LHCN-M2 (cell line): ENCODE data around the gene ABCC12. TPM values are rescaled to one million over a fixed set of nuclear protein-coding genes. Genes with fewer than 3 reads are reported as not detected.
A peak's percentile ranks its signal among the peaks of the same experiment; 100 is the strongest.
"Not testable (repeated sequence)": the region's sequence is repeated elsewhere in the genome, so short reads cannot be mapped to it uniquely, and the experiment has no call there.

ENCODE experiments used
- DNase-seq: peaks from one replicate; pipeline ENCODE4 v3.0.0-alpha.2; 2012; ENCODE audit warnings: low read depth
- total RNA-seq: library from RNA; depleted of rRNA; stranded (reverse); fragments of >200 nt; gene quantifications from 2 replicates; pipeline ENCODE4 v1.2.3, GENCODE V29; 2014

The ABCC12 gene
- total RNA-seq, 1 experiment from 2014 or later = not detected

DNA sequence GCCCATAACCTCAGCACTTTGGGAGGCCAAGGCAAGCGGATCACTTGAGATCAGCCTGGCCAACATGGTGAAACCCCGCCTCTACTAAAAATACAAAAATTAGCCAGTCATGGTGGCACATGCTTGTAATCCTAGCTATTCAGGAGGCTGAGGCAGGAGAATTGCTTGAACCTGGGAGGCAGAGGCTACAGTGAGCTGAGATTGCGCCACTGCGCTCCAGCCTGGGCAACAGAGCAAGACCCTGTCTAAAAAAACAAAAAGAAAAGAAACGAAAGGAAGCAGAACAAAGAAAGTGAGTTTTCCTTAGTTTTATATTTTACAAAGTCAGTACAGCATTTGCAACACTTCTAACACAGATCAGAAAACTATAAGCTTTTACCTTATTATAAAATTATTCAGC is 10.8 kb upstream of the ABCC12 start:
- DNase-seq = not testable (repeated sequence)

DNA sequence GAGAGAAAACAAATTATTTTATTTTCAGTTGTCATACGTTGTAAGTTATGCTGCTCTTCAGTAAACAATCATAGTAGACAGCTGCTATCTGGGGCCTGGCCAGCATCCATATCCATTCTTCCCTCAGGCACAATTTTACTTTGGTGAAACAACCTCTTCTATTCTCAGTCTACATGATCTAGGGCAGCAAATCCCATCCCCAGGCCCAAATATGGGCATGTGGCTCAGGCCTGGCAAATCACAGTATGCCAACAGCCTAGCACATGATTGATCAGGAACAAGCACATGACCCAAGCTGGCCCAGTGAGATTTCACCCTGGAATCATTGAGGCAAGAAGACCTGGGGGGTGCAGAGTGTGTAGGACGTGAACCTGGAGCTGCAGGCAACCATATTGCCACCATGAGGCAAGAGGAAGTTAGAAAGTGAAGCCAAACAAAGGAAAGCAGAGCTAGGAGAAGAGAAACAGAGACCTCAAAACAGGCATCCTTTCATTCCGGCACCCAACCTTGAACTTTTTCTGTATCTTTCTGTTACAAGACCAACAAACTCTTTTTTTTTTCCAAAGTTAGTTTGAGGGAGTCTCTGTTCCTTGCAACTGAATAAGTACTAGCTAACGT is 10.3 kb upstream of the ABCC12 start:
- peak; percentile 37 for DNase-seq

GRCh38 chr16:48164907-48165715 is 9.3 kb upstream of the ABCC12 start:
- DNase-seq = peak; percentile 71

DNA sequence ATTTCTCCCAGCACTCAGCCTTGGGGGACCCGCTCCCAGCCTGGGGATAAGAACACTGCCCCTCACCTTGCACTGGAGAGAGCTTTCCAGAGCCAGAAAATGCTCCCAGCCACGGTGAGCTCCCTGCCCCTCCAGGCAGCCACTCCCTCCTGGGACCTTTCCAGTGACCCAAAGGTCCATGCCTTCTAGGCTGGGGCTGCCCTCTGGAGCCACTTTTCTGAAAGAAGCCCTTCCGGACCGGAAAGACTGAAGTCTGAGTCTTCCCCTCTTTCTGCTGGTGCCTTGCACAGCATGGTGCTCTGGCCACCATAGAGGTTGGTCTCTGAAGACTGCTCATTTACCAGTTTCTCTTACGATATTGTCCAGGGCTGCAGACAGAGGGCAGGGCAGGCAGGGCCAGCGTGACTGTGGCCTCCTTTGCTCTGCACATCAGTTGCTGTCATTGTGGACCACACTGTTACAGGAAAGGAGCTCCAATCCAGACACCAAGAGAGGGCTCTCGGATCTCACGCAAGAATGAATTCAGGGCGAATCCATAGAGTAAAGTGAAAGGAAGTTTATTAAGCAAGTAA is 7.1 kb upstream of the ABCC12 start:
- DNase-seq = no peak

GRCh38 chr16:48161906-48162305 is 6.1 kb upstream of the ABCC12 start:
- DNase-seq = peak; percentile 43

DNA sequence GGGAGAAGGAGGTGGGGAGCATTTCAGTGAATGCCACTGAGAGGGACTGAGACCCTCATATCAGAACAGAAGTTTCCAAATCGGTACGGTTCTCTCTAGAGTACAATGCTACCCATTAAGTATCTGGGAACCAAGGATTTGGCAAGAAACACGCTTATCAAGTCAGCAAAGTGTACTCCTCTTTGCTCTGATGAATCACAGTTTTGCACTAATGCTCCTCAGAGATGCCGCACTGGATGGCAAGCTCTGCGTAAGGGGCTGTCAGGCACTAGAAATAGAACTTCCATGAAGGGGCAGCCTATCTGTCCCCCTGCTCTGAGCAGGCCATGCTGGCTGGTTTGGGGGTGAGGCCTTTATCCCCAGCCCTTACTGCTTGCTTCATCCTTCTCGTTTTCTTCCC is 4.8 kb upstream of the ABCC12 start:
- DNase-seq = no peak

- peak; percentile 84 for DNase-seq
Measured at GRCh38 chr16:48158296-48158695, 2.5 kb upstream of the ABCC12 start.

DNA sequence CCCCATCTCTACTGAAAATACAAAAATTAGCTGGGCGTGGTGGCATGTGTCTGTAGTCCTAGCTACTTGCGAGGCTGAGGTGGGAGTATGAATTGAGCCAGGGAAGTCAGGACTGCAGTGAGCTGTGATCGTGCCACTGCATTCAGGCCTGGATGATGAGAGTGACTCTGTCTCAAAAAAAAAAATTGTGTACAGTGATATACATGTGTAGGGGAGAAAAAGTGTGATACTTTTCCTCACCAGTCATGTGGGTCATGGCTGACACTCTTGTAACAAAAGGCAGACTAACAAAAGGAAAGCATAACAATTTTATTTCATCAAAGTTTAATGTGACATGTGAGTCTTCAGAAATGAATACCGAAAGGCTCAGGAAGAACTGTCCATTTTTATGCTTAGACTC is 2.0 kb upstream of the ABCC12 start:
- DNase-seq = no peak

DNA sequence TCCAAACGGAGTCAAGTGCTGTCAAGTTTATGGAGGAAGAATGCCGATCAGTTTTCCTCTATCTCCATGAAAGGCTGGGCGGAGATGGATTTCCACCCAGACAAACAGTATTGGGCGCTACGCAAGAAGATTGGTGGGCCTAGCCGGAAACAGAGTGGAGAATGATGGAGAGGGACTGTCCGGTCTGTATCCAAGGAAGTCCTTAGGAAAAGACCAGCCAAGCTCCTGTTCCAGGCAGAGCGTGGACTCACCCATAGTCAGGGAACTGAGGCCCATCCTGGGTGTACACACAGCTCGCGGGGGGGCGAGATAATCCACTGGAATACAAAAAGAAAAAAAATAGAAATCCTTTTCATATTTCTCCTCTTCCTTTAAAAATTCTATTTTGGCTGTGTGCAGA is 1.5 kb upstream of the ABCC12 start:
- no peak for DNase-seq

GRCh38 chr16:48156790-48157209 is 1.0 kb upstream of the ABCC12 start:
- peak; percentile 70 for DNase-seq

GRCh38 chr16:48153774-48154173 is 2.0 kb downstream of the ABCC12 start:
- DNase-seq = no peak

GRCh38 chr16:48152226-48152625 is 3.6 kb downstream of the ABCC12 start:
- DNase-seq = no peak

GRCh38 chr16:48150707-48151106 is 5.1 kb downstream of the ABCC12 start:
- DNase-seq = no peak

DNA sequence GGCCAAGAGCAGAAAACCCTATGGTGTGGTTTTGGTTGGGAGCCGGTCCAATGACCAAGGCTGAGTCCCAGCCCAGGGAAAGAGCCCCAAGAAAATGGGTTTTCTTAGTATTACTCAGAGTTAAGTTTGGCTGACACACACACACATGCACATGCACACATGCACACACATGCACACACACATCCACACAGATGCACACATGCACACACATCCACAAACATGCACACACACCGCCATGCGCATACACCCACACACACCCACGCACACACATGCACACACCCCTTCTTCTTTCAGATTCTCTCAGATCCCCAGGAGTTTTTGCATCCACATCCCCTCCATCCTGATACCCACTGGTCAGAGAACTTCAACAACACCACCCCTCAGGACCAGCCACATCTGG is 9.1 kb downstream of the ABCC12 start:
- DNase-seq = no peak

GRCh38 chr16:48146131-48146530 is 9.7 kb downstream of the ABCC12 start:
- DNase-seq = no peak

GRCh38 chr16:48143812-48144368 is 11.9 kb downstream of the ABCC12 start:
- no peak for DNase-seq

- no peak for DNase-seq
Measured at GRCh38 chr16:48140821-48141220, 15.0 kb downstream of the ABCC12 start.

GRCh38 chr16:48139517-48139916 is 16.3 kb downstream of the ABCC12 start:
- DNase-seq = no peak

GRCh38 chr16:48138543-48138942 is 17.2 kb downstream of the ABCC12 start:
- DNase-seq = no peak

- DNase-seq = no peak
Measured at GRCh38 chr16:48137822-48138221, 18.0 kb downstream of the ABCC12 start.

DNA sequence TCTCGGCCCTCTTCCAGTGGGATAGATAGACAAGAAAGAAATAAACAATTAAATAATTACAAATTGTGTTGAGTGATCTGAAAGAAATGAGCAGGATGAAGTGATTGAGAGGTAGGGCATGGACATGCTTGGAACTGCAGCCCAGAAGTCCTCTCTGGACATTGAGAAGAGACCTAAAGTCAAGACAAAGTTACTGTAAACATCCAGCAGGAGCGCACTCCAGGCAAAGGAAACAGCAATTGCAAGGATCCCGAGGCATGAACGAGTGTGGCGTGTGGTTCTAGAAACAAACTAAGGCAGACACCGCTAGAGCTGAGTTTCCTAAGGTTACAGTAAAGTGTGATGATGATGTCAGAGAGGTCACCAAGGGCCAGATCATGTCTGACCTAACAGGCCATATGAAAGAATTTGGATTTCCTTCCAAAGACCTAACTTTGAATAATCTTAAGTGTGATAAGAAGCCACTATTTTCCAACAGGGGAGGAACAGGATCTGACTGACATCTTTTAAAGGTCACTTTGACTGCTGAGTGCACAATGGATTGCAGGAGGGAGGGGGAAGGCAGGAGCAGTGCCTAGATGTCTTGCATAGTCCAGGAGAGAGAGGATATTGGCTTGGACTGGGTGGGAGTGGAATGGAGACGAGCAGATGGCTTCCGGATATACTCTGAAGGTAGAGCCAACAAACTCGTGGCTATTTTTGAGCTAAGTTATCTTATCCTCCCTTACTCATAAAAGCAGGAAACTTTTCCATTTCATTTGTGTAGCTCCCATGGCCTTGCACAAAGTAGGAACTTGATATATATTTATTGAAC is 19.0 kb downstream of the ABCC12 start:
- DNase-seq = no peak
